Nucleus accumbens (tissue), 56 donors: ENCODE results near the gene MCCC1.

ENCODE experiments used
- DNase-seq, 56 donors: peaks; one replicate each; lab custom pipeline; 2025; lab: John Stamatoyannopoulos, UW

MCCC1 gene

DNA sequence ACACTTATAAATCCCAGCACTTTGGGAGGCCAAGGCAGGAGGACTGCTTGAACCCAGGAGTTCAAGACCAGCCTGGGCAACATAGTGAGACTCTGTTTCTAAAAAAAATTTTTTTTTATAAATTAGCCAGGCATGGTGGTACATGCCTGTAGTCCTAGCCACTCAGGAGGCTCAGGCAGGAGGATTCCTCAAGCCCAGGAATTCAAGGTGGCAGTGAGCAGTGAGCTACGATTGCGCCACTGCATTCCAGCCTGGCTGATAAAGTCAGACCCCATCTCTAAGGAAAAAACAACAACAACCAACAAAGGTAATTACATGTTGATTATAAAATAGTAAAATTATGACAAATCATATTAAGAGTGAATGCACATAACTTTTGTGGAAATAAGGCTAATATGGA, 40.9 kb downstream of the MCCC1 start:
- DNase-seq, result no peak

GRCh38 chr3:183050706-183051105, 48.6 kb downstream of the MCCC1 start:
- DNase-seq, result no peak

GRCh38 chr3:183046883-183047282, 52.4 kb downstream of the MCCC1 start:
- DNase-seq, result no peak

- no peak for DNase-seq
These were observed 54.6 kb downstream of the MCCC1 start for GRCh38 chr3:183044547-183045229.

DNA sequence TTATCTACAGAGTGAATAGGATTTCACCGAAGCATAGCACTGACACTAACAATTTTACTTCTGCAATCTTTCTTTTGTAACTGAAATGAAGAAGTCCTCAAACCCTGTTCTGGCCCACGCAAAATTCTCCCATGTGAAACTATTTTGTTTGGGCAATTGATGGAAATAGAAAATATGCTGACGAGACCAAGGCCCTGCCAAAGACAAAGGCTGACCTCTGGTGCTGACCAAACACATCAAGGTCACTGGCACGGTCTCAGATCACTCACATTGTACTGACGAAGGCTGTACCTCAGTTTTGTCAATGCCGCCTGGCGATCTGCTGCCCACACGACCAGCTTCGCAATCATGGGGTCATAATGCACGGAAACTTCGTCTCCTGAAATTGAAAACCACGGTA, 60.5 kb downstream of the MCCC1 start:
- no peak for DNase-seq

GRCh38 chr3:183038221-183038620, 61.1 kb downstream of the MCCC1 start:
- DNase-seq, result peak in 1 of 56 donors; percentile 1

DNA sequence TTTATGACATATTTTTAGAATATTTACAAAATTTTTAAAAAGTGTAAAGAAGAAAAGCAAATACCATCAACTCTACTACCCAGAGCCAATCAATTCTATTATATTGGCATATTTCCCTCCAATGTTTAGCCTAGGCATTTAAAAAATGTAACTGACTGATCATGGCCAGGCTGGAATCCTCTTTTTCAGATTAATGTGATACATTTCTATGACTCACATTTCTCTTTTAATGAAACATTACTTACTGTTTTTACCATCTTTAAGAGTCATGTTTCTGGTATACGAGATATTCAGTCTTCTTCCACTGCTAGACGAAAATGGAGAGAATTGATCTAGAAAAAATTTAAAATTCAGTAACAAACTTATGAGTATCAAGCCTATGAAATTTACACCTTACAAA, 65.5 kb downstream of the MCCC1 start:
- DNase-seq, result no peak

DNA sequence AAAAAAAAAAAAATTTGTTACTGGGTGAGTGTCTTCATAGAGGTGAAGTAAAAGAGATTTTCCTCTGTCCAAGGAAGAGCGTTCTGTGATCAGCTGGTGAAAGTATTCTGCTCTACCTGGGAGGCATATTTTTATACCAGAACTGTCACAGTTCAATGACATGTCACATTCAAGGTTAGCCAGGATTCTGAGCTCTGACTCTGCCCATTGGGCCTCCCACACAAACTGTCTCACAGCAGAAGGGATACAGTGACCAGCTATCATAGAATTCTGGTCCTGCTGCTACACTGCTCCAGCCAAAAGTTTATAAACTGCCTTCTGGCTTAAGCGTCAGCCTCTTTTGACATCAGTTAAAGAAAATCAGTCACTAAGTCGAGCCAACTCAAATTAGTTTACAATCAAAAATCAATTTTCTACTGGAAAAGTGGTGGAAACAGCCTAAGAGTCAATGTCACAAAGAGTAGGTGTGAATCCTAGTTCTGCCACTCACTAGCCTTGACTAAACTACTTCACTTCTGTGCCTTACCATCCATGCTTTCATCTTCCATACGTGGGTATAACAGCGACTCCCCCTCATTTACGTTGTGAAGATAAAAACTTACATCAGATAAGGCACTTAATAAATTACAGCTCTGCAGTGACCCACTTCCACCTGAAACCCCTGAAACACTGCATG, 66.3 kb downstream of the MCCC1 start:
- DNase-seq, result no peak

DNA sequence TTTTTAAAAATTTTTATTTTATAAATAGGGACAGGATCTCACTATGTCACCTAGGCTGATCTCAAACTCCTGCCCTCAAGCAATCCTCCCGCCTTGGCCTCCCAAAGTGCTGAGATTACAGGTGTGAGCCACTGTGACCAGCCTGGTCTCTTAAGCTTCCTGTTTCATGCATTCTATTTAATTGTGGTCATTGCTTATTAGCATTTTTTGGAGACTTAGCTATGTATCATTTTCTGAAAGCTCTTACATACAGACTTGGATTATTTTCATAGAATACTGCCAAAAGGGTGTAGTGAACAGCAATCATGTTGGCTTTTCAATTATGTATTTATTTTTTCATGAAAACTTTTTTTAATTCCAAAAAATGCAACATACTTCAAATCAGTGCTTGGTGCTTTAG, 67.5 kb downstream of the MCCC1 start:
- DNase-seq, result no peak

DNA sequence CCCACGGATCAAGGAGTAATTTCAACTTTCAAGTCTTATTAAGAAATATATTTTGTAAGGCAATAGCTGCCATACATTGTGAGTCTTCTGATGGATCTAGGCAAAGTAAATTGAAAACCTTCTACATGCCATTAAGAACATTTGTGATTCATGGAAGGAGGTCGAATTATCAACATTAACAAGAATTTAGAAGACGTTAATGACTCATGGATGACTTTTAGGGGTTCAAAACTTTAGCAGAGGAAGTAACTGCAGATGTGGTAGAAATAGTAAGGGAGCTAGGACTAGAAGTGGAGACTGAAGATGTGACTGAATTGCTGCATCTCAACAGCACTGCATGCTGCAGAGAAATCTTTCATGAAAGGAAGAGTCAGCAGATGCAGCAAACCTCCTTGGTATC, 70.9 kb downstream of the MCCC1 start:
- no peak for DNase-seq

DNA sequence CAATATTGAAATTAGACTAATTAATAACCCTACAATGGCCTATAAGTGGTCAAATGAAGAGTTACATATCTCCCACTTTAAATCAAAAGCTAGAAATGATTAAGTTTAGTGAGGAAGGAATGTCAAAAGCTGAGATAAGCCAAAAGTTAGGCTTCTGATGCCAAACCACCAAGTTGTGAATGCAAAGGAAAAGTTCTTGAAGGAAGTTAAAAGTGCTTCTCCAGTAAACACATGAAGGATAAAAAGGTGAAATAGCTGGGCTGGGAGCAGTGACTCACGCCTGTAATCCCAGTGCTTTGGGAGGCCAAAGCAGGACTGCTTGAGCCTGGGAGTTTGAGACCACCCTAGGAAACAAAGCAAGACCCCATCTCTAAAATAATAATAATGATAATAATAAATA, 72.0 kb downstream of the MCCC1 start:
- DNase-seq, result no peak

GRCh38 chr3:183022936-183023516, 76.3 kb downstream of the MCCC1 start:
- no peak for DNase-seq

- no peak for DNase-seq
These were observed 80.7 kb downstream of the MCCC1 start for GRCh38 chr3:183018421-183019192.

GRCh38 chr3:183015185-183015584, 84.1 kb downstream of the MCCC1 start:
- no peak for DNase-seq

GRCh38 chr3:183013856-183014255, 85.4 kb downstream of the MCCC1 start:
- DNase-seq, result no peak

GRCh38 chr3:183013074-183013473, 86.2 kb downstream of the MCCC1 start:
- no peak for DNase-seq

DNA sequence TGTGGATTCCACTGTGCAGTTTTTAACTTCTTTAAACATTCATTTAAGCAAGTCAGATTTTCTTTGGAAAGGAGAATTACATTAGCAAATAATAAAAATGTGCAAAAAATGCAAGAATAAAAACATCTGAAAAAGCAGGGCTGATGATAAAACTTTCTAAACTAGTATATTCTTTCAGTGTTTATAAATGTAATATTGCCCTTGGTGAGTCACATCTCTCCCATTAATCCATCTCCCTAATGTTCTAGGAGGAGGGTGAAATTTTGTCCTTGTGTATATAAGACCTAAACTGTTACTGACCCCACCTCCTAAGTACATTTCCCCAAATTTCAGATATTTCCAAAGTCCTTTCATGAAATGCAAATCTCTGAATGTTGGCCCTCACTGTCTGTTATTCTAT, 90.5 kb downstream of the MCCC1 start:
- DNase-seq, result no peak

- no peak for DNase-seq
These were observed 91.0 kb downstream of the MCCC1 start for GRCh38 chr3:183008303-183008702.

GRCh38 chr3:183006396-183007002, 92.8 kb downstream of the MCCC1 start:
- DNase-seq, result no peak

DNA sequence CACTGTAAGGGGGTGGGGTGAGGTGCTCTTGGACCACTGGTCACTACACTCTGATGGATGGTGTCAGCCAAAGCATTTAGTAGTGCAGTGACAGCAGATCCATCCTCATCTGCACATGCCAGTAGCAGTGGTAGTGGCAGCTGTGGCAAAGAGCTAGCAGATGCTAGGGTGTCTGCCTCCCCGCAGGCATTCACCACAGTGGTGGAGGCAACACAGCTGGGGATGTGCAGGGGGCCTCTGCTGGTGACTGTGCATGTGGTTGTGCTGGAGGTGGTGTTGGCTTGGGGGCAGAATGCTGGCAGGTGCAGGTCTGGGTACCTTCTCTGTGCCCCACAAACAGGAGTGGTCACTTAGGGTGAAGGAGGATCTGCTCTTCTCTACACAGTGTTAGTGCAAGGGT, 99.5 kb downstream of the MCCC1 start:
- no peak for DNase-seq
